Neural crest cell (in vitro differentiated cells): ENCODE results near the gene MARCHF2. TPM values are rescaled to one million over a fixed set of nuclear protein-coding genes. Genes with fewer than 3 reads are reported as not detected.
"Not testable (repeated sequence)": the region's sequence is repeated elsewhere in the genome, so short reads cannot be mapped to it uniquely, and the experiment has no call there.

ENCODE experiments used
- DNase-seq: peaks from one replicate; pipeline ENCODE4 v3.0.0; 2021; ENCODE audit warnings: low read depth, mixed read lengths, low spot score
- H3K27ac Mint-ChIP-seq: one replicate; pipeline ENCODE4 v1.8.0; 2021; ENCODE audit warnings: mild to moderate bottlenecking, mixed read lengths; ENCODE audit not compliant: unreplicated experiment
- H3K27me3 Mint-ChIP-seq: 2 replicates; pipeline ENCODE4 v1.8.0; 2021; ENCODE audit warnings: low read depth, mild to moderate bottlenecking, mixed read lengths
- H3K36me3 Mint-ChIP-seq: 2 replicates; pipeline ENCODE4 v1.8.0; 2021; ENCODE audit warnings: low read depth, mild to moderate bottlenecking, mixed read lengths
- H3K4me1 Mint-ChIP-seq: 2 replicates; pipeline ENCODE4 v1.8.0; 2021; ENCODE audit warnings: mixed read lengths
- H3K4me3 Mint-ChIP-seq: one replicate; pipeline ENCODE4 v1.8.0; 2021; ENCODE audit warnings: mild to moderate bottlenecking, mixed read lengths
- H3K9me3 Mint-ChIP-seq: 2 replicates; pipeline ENCODE4 v1.8.0; 2021; ENCODE audit warnings: mixed read lengths
- CTCF ChIP-seq: fragments of 200-600 bp; sonication (generic); conservative IDR thresholded peaks from 2 replicates; pipeline ENCODE4 v1.5.0; 2021; ENCODE audit warnings: antibody characterized with exemption, mild to moderate bottlenecking
- total RNA-seq: library from RNA; stranded (reverse); gene quantifications from 2 replicates; pipeline ENCODE4 v1.2.1, GENCODE V29; 2021

MARCHF2 gene
- total RNA-seq, 1 donor from 2014 or later: 13.6 TPM

- H3K27me3 Mint-ChIP-seq, H3K4me3 Mint-ChIP-seq, H3K27ac Mint-ChIP-seq, DNase-seq, H3K9me3 Mint-ChIP-seq: not testable (repeated sequence)
- Mint-ChIP-seq H3K4me1 (peaks cover 12% of the 10 kb centered on the region), H3K36me3 (peaks cover 15% of the 10 kb centered on the region)
Observed at GRCh38 chr19:8385103-8385502, 28.0 kb upstream of the MARCHF2 start.

- H3K4me3 Mint-ChIP-seq, H3K9me3 Mint-ChIP-seq, H3K27ac Mint-ChIP-seq, DNase-seq, H3K27me3 Mint-ChIP-seq: not testable (repeated sequence)
- peaks cover 12% of the 10 kb centered on the region for H3K36me3 Mint-ChIP-seq
- H3K4me1 Mint-ChIP-seq: peaks cover 11% of the 10 kb centered on the region
Observed at GRCh38 chr19:8385566-8385965, 27.5 kb upstream of the MARCHF2 start.

GRCh38 chr19:8386419-8386818 lies 26.7 kb upstream of the MARCHF2 start:
- peaks cover 12% of the 10 kb centered on the region for H3K36me3 Mint-ChIP-seq
- H3K27ac Mint-ChIP-seq, H3K9me3 Mint-ChIP-seq, DNase-seq, H3K27me3 Mint-ChIP-seq, H3K4me3 Mint-ChIP-seq: not testable (repeated sequence)
- peaks cover 15% of the 10 kb centered on the region for H3K4me1 Mint-ChIP-seq

GRCh38 chr19:8386990-8387389 lies 26.1 kb upstream of the MARCHF2 start:
- H3K4me1 Mint-ChIP-seq: peaks cover 20% of the 10 kb centered on the region
- H3K27me3 Mint-ChIP-seq: no peaks in the 10 kb centered on the region
- no peak for TF ChIP-seq CTCF
- peaks cover 12% of the 10 kb centered on the region for H3K36me3 Mint-ChIP-seq
- no peak overlapping the region for H3K27ac Mint-ChIP-seq
- peak overlapping the region; percentile 42 for H3K4me3 Mint-ChIP-seq
- DNase-seq: no peak
- H3K9me3 Mint-ChIP-seq: peaks cover 8% of the 10 kb centered on the region

GRCh38 chr19:8387688-8388611 lies 25.2 kb upstream of the MARCHF2 start:
- peaks cover 8% of the 10 kb centered on the region for H3K9me3 Mint-ChIP-seq
- H3K36me3 Mint-ChIP-seq: peaks cover 12% of the 10 kb centered on the region
- no peaks in the 10 kb centered on the region for H3K27me3 Mint-ChIP-seq
- no peak for DNase-seq
- H3K27ac Mint-ChIP-seq: no peak overlapping the region
- peak overlapping the region; percentile 17 for H3K4me3 Mint-ChIP-seq
- no peak for TF ChIP-seq CTCF
- H3K4me1 Mint-ChIP-seq: peaks cover 27% of the 10 kb centered on the region

GRCh38 chr19:8388612-8388958 lies 24.5 kb upstream of the MARCHF2 start:
- Mint-ChIP-seq H3K36me3 (peaks cover 12% of the 10 kb centered on the region), H3K9me3 (peaks cover 8% of the 10 kb centered on the region), H3K4me1 (peaks cover 30% of the 10 kb centered on the region), H3K4me3 (peak overlapping the region; percentile 51), H3K27me3 (no peaks in the 10 kb centered on the region), H3K27ac (no peak overlapping the region)
- no peak for TF ChIP-seq CTCF
- DNase-seq: no peak

- TF ChIP-seq CTCF: no peak
- DNase-seq: peak; percentile 94
- no peaks in the 10 kb centered on the region for H3K27me3 Mint-ChIP-seq
- H3K4me1 Mint-ChIP-seq: peaks cover 30% of the 10 kb centered on the region
- peak within 1 kb of the TSS; percentile 93 for H3K4me3 Mint-ChIP-seq
- peaks cover 8% of the 10 kb centered on the region for H3K9me3 Mint-ChIP-seq
- H3K27ac Mint-ChIP-seq: peak within 1 kb of the TSS; percentile 100
- H3K36me3 Mint-ChIP-seq: peaks cover 12% of the 10 kb centered on the region
Observed at GRCh38 chr19:8389891-8390616, 23.1 kb upstream of the MARCHF2 start, which contains the start of gene RAB11B. Gene RAB11B (plus strand): TSS chr19:8390360. CDS start chr19:8390417, 57 bp downstream.
